Measurements from ENCODE around the gene RTN1.

DNA sequence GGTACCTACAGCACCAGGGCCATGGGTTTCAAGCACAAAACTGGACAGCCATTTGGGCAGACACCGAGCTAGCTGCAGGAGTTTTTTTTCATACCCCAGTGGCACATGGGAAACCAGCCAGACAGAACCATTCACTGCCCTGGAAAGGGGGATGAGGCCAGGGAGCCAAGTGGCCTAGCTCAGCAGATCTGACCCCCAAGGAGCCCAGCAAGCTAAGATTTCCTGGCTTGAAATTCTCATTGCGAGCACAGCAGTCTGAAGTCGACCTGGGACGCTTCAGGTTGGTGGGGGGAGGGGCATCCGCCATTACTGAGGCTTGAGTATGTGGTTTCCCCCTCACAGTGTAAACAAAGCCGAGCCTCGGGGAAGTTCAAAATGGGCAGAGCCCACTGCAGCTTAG is 212.8 kb downstream of the RTN1 start:
- TF ChIP-seq, protein P1, sequence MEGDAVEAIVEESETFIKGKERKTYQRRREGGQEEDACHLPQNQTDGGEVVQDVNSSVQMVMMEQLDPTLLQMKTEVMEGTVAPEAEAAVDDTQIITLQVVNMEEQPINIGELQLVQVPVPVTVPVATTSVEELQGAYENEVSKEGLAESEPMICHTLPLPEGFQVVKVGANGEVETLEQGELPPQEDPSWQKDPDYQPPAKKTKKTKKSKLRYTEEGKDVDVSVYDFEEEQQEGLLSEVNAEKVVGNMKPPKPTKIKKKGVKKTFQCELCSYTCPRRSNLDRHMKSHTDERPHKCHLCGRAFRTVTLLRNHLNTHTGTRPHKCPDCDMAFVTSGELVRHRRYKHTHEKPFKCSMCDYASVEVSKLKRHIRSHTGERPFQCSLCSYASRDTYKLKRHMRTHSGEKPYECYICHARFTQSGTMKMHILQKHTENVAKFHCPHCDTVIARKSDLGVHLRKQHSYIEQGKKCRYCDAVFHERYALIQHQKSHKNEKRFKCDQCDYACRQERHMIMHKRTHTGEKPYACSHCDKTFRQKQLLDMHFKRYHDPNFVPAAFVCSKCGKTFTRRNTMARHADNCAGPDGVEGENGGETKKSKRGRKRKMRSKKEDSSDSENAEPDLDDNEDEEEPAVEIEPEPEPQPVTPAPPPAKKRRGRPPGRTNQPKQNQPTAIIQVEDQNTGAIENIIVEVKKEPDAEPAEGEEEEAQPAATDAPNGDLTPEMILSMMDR (IDR thresholded peaks at IDR 0.05), result no peak
- TF ChIP-seq POLR2A (IDR thresholded peaks at IDR 0.05), result no peak

Measured in upper lobe of left lung (tissue), 4 donors.